ENCODE results near the gene TFAP2B.

The TFAP2B gene

DNA sequence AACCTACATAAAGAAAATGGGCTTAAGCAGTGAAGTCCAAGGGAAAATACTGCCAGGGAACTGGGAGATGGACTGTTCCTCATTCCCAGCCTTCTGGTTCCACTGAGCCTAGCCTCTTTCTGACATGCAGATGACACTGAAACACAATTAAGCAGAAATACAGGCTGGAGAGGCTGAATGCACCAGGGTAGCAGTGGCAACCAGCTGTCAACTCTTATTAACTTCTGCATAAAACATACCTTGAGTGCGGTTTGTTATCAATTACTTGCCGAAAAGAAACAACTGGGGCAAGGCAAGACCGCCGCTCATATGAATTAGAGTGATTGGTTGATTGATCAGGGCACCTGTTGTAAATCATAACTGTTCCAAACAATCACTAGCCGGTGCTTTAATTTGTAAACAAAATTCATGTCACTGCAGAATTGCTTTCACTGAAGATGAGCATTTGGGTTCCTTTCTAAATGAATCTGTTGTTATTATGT, 16.3 kb downstream of the TFAP2B start:
- no peak overlapping the region for H3K4me3 ChIP-seq (ENCODE audit: low read depth, low read length)
- H2AFZ ChIP-seq: no peak overlapping the region
- H3K9me3 ChIP-seq (ENCODE audit: control insufficient read depth, low read length): no peaks in the 10 kb centered on the region
- no peak overlapping the region for H3K9ac ChIP-seq
- TF ChIP-seq, protein P1, sequence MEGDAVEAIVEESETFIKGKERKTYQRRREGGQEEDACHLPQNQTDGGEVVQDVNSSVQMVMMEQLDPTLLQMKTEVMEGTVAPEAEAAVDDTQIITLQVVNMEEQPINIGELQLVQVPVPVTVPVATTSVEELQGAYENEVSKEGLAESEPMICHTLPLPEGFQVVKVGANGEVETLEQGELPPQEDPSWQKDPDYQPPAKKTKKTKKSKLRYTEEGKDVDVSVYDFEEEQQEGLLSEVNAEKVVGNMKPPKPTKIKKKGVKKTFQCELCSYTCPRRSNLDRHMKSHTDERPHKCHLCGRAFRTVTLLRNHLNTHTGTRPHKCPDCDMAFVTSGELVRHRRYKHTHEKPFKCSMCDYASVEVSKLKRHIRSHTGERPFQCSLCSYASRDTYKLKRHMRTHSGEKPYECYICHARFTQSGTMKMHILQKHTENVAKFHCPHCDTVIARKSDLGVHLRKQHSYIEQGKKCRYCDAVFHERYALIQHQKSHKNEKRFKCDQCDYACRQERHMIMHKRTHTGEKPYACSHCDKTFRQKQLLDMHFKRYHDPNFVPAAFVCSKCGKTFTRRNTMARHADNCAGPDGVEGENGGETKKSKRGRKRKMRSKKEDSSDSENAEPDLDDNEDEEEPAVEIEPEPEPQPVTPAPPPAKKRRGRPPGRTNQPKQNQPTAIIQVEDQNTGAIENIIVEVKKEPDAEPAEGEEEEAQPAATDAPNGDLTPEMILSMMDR (IDR thresholded peaks at IDR 0.05): no peak
- H3K4me2 ChIP-seq (ENCODE audit: low read length): no peak overlapping the region
- no peaks in the 10 kb centered on the region for H3K4me1 ChIP-seq
- H3K36me3 ChIP-seq (ENCODE audit: control insufficient read depth, insufficient read depth, low read length): no peaks in the 10 kb centered on the region
- H3K27ac ChIP-seq: no peak overlapping the region
- no peaks in the 10 kb centered on the region for H3K79me2 ChIP-seq
- H3K27me3 ChIP-seq (ENCODE audit: control insufficient read depth, insufficient read depth, low read length): no peaks in the 10 kb centered on the region

DNA sequence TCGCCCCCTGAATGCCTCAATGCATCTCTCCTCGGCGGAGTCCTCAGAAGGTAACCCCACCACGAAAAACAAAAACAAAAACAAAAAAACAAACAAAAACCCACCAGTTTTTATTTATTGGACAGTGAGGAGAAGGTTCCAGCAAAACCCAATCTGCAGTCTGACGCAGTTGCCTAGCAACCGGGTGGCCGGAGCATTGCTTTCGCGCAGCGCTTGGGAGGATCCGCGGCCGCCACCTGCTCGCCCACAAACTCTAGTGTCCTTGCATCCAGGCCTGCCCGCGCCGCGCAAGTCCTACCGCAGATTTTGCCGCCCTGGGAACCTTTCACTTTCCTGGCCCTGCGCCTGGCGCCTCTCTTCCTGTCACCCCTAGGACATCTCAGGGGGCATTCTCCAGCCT, 17.6 kb downstream of the TFAP2B start:
- no peaks in the 10 kb centered on the region for H3K27me3 ChIP-seq (ENCODE audit: control insufficient read depth, insufficient read depth, low read length)
- H2AFZ ChIP-seq: no peak overlapping the region
- no peak overlapping the region for H3K9ac ChIP-seq
- TF ChIP-seq, protein P1 (IDR thresholded peaks at IDR 0.05): no peak
- H3K79me2 ChIP-seq: no peaks in the 10 kb centered on the region
- H3K4me1 ChIP-seq: no peaks in the 10 kb centered on the region
- H3K4me3 ChIP-seq (ENCODE audit: low read depth, low read length): no peak overlapping the region
- no peak overlapping the region for H3K27ac ChIP-seq
- H3K9me3 ChIP-seq (ENCODE audit: control insufficient read depth, low read length): no peaks in the 10 kb centered on the region
- H3K4me2 ChIP-seq (ENCODE audit: low read length): no peak overlapping the region
- no peaks in the 10 kb centered on the region for H3K36me3 ChIP-seq (ENCODE audit: control insufficient read depth, insufficient read depth, low read length)

DNA sequence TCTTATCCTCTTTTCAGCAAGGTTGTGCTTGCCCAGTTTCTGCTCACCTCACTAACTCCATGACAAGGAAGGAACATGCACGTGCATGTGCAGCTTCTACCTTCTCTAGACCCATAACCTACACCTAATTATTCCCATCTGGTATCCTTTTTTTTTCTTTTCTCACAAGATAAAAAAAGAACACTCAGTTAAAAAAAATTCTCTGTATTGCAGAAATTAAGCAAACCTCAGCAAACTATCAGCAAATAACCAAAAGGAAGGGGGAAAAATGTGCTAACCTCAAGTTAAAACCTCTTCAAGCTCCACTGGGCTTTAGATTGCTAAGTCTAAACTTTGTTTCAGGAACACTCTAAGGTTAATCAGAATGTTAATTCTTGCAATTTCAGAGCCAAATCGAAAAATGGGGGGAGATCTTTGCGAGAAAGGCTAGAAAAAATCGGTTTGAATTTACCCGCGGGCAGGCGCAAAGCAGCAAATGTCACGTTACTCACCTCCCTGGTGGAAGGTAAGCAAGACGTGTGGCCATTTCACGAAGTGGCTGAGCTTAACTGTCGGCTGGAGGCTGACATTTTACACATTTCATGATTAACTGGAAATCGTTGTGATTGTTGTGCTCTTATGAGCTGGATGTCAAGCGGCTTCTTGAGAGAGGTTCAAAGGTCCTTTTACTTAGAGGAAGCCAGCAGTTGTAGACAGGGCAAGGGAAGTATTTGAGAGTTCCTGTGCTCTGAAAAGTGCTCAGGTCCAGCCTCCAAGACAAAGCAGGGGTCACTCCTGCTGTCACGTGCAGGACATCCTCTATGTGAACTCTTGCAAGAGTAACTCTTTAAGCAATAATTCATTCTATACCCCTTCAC, 19.1 kb downstream of the TFAP2B start:
- TF ChIP-seq, protein P1 (IDR thresholded peaks at IDR 0.05): no peak
- Histone ChIP-seq H3K4me2 (ENCODE audit: low read length) (no peak overlapping the region), H3K9ac (no peak overlapping the region), H3K36me3 (ENCODE audit: control insufficient read depth, insufficient read depth, low read length) (no peaks in the 10 kb centered on the region), H3K4me1 (no peaks in the 10 kb centered on the region), H3K27ac (no peak overlapping the region), H3K27me3 (ENCODE audit: control insufficient read depth, insufficient read depth, low read length) (peaks cover 6% of the 10 kb centered on the region), H2AFZ (no peak overlapping the region), H3K4me3 (ENCODE audit: low read depth, low read length) (no peak overlapping the region), H3K79me2 (no peaks in the 10 kb centered on the region), H3K9me3 (ENCODE audit: control insufficient read depth, low read length) (no peaks in the 10 kb centered on the region)

DNA sequence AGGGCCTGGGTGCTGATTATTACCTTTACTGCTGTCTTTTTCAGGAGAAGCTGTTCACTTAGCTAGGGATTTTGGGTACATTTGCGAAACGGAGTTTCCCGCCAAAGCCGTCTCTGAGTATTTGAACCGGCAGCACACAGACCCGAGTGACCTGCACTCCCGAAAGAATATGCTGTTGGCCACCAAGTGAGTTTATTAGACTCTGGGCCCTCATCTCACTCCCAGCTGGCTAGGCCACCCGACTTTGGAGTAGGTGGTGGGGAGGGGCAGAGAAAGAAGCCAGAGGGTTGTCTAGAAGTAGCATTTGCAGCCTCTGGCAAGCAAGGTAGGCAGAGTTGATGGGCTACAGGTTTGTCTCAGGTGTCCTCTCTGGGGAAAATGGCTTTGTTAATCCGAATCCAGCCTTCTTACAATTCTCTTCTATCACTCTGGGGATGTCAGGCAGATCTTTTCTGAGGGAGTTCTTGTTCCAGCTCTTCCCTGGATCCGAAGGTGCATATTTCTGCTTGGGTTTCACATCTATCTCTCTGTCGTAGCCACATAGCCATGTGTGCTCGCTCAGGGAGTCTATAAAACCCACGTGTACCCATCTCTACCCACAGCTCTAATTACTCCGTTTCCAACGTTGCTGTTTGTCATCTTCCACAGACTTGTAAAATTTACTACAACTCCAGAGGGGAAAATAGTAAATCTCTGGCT, 21.6 kb downstream of the TFAP2B start:
- Histone ChIP-seq H2AFZ (no peak overlapping the region), H3K27ac (no peak overlapping the region), H3K9ac (no peak overlapping the region), H3K27me3 (ENCODE audit: control insufficient read depth, insufficient read depth, low read length) (peaks cover 6% of the 10 kb centered on the region), H3K36me3 (ENCODE audit: control insufficient read depth, insufficient read depth, low read length) (no peaks in the 10 kb centered on the region), H3K79me2 (no peaks in the 10 kb centered on the region), H3K4me3 (ENCODE audit: low read depth, low read length) (no peak overlapping the region), H3K4me1 (no peaks in the 10 kb centered on the region), H3K4me2 (ENCODE audit: low read length) (no peak overlapping the region), H3K9me3 (ENCODE audit: control insufficient read depth, low read length) (no peaks in the 10 kb centered on the region)
- TF ChIP-seq, protein P1 (IDR thresholded peaks at IDR 0.05): no peak
